Suprapubic skin (tissue), 4 donors: Measurements from ENCODE around the gene ZNF672. TPM values are rescaled to one million over a fixed set of nuclear protein-coding genes. Genes with fewer than 3 reads are reported as not detected.

Experiments used
- DNase-seq, 2 donors: peaks; one replicate each; pipeline ENCODE4 v3.0.0-alpha.2; 2019; ENCODE audit warnings: low spot score in 2 of 2
- H3K27ac ChIP-seq: fragments of 200-600 bp; sonication (generic); one replicate; pipeline ENCODE4 v1.5.1; 2019
- H3K27me3 ChIP-seq: fragments of 200-600 bp; sonication (generic); one replicate; pipeline ENCODE4 v1.5.1; 2019
- H3K36me3 ChIP-seq: fragments of 200-600 bp; sonication (generic); one replicate; pipeline ENCODE4 v1.5.1; 2019
- H3K4me1 ChIP-seq: fragments of 200-600 bp; sonication (generic); one replicate; pipeline ENCODE4 v1.5.1; 2019
- H3K4me3 ChIP-seq: fragments of 200-600 bp; sonication (generic); one replicate; pipeline ENCODE4 v1.5.1; 2019; ENCODE audit warnings: mild to moderate bottlenecking
- H3K9me3 ChIP-seq: fragments of 200-600 bp; sonication (generic); one replicate; pipeline ENCODE4 v1.5.1; 2019
- CTCF ChIP-seq, 2 donors: fragments of 200-600 bp in 1 of 2; fragments of 450-650 bp in 1 of 2; sonication (generic) in 1 of 2; IDR thresholded peaks; one replicate each; pipeline ENCODE4 v1.5.1; 2016 to 2019; ENCODE audit warnings: antibody characterized with exemption in 2 of 2, mild to moderate bottlenecking in 1 of 2, moderate library complexity in 1 of 2
- EP300 ChIP-seq: sonication (generic); formaldehyde crosslinking; IDR thresholded peaks from one replicate; pipeline ENCODE4 v1.6.1; 2017; ENCODE audit warnings: antibody characterized with exemption
- POLR2A ChIP-seq, 2 donors: fragments of 450-650 bp; IDR thresholded peaks; one replicate each; pipeline ENCODE4 v1.6.1; 2017; ENCODE audit warnings: antibody characterized with exemption in 2 of 2, mild to moderate bottlenecking in 2 of 2, moderate library complexity in 2 of 2
- POLR2AphosphoS5 ChIP-seq, 3 donors: sonication (generic); formaldehyde crosslinking; IDR thresholded peaks; one replicate each; pipeline ENCODE4 v1.6.1; 2017; ENCODE audit warnings: antibody characterized with exemption in 3 of 3
- WGBS: methylation state at CpG from one replicate; pipeline ENCODE4 v1.1.5; 2018; 5-methylcytosine and 5-hydroxymethylcytosine counted together
- total RNA-seq, 4 donors: library from RNA; depleted of rRNA; stranded (reverse); fragments of >200 nt; gene quantifications; one replicate each; pipeline ENCODE4 v1.1.0, GENCODE V29; 2016

The ZNF672 gene
- total RNA-seq, 4 donors from 2014 or later: 34.4 to 39.7 (median 38.8) TPM

DNA sequence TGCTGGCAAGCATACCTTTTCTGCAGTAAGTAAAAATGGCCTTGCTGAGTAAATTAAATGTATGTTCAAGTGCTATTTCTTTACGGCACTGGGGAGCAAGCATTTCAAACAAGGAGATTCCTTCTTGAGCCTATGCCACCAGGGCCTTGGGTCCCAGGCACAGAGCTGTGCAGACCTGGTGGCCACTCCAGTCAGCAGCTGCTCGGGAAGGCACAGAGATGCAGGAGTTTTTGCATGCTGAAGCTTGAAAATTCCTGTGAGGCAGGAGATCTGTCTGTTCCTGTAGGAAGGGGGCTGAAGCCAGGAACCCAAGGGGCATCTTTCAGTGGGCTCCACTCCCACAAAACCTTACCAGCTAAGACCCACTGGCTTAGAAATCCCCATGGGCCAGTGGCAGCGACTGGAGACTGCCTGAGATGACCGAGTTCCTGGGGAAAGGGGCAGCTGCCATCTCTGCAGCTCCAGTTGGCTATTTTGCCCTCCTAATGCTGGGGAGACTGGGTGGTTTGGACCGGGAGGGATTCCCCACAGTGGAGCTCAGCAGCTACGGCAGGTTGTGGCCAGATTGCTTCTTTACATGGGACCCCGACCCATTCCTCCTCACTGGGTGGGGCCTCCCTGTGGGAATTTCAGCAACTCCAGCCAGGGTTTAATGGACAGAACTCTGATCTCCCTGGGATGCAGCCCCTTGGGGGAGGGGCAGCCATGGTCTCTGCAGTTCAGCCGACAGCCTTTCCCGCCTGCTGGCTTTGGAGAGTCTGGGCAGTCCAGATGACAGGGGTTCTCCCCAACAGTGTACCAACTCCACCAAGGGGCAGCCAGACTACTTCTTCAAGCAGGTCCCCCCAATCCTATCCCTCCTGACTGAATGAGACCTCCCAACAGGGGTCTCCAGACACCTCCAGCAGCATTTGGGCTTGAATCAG lies 59.7 kb downstream of the ZNF672 start:
- WGBS: 60% methylated on average over 2 of the region's 9 CpGs
- DNase-seq: no peak
- Histone ChIP-seq H3K9me3 (no peaks in the 10 kb centered on the region), H3K4me1 (no peaks in the 10 kb centered on the region), H3K36me3 (no peaks in the 10 kb centered on the region), H3K27ac (no peak overlapping the region), H3K27me3 (peaks cover 32% of the 10 kb centered on the region), H3K4me3 (no peak overlapping the region)
- TF ChIP-seq POLR2AphosphoS5 (IDR thresholded peaks at IDR 0.05) (no peak), CTCF (IDR thresholded peaks at IDR 0.05) (no peak), EP300 (no peak), POLR2A (IDR thresholded peaks at IDR 0.05) (no peak)

Other genes with a start within 250 kb of the ZNF672 start
- gene OR2T10, start 240.5 kb upstream of the ZNF672 start, total RNA-seq: under 1 TPM in 3 of 4 donors, not detected in 1; 0.19 to 0.83 (median 0.80) TPM
- gene OR2T11, start 203.1 kb upstream of the ZNF672 start, total RNA-seq: 1 to 10 TPM in 1 of 4 donors, under 1 TPM in 3; 0.30 to 1.2 (median 0.55) TPM
- under 1 TPM in 1 of 4 donors, not detected in 3; 0.36 TPM for gene OR2T35, start 192.9 kb upstream of the ZNF672 start, total RNA-seq
- gene OR2T27, start 182.7 kb upstream of the ZNF672 start, total RNA-seq: not detected
- 1 to 10 TPM in 1 of 4 donors, not detected in 3; 1.6 TPM for gene OR14I1, start 135.5 kb upstream of the ZNF672 start, total RNA-seq
- not detected for gene LYPD8, start 82.5 kb upstream of the ZNF672 start, total RNA-seq
- 10 to 100 TPM; 23.5 to 41.2 (median 29.4) TPM for gene SH3BP5L, start 12.3 kb upstream of the ZNF672 start, total RNA-seq
- 100 to 1,000 TPM in 1 of 4 donors, 10 to 100 TPM in 3; 30.2 to 138 (median 52.6) TPM for gene ZNF692, start 20.9 kb downstream of the ZNF672 start, total RNA-seq
- gene PGBD2, start 68.0 kb downstream of the ZNF672 start, total RNA-seq: 10 to 100 TPM; 11.0 to 14.2 (median 11.5) TPM